Testis (tissue), 3 donors: ENCODE measurements around the gene ANGPTL2. TPM values are rescaled to one million over a fixed set of nuclear protein-coding genes. Genes with fewer than 3 reads are reported as not detected.
A peak's percentile ranks its signal among the peaks of the same experiment; 100 is the strongest.

Source experiments
- DNase-seq: peaks from one replicate; pipeline ENCODE4 v3.0.0-alpha.2; 2019
- H3K27ac ChIP-seq, 2 donors: fragments of 200-600 bp; sonication (generic); one replicate each; pipeline ENCODE4 v1.5.1; 2019
- H3K27me3 ChIP-seq: fragments of 200-600 bp; sonication (generic); one replicate; pipeline ENCODE4 v1.5.1; 2019
- H3K36me3 ChIP-seq: fragments of 200-600 bp; sonication (generic); one replicate; pipeline ENCODE4 v1.5.1; 2017; ENCODE audit warnings: low read depth; ENCODE audit errors: missing control alignments
- H3K4me1 ChIP-seq: fragments of 200-600 bp; sonication (generic); one replicate; pipeline ENCODE4 v1.5.1; 2019
- H3K4me3 ChIP-seq, 2 donors: fragments of 200-600 bp; sonication (generic); one replicate each; pipeline ENCODE4 v1.5.1; 2017 to 2019
- H3K9me3 ChIP-seq: fragments of 200-600 bp; sonication (generic); one replicate; pipeline ENCODE4 v1.5.1; 2017
- CTCF ChIP-seq, 3 experiments: fragments of 450-650 bp in 2 of 3; fragments of 200-600 bp in 1 of 3; sonication (generic) in 1 of 3; IDR thresholded peaks; one replicate each; pipeline ENCODE4 v1.5.1; 2016 to 2019; ENCODE audit warnings: antibody characterized with exemption in 3 of 3, mild to moderate bottlenecking in 2 of 3, moderate library complexity in 1 of 3
- POLR2A ChIP-seq: fragments of 450-650 bp; IDR thresholded peaks from one replicate; pipeline ENCODE4 v1.6.1; 2017; ENCODE audit warnings: antibody characterized with exemption, mild to moderate bottlenecking, moderate library complexity
- WGBS, 2 donors: methylation state at CpG; one replicate each; pipeline ENCODE4 v1.1.5; 2018; 5-methylcytosine and 5-hydroxymethylcytosine counted together
- intact Hi-C: fragments of 100-400 bp; cut with DNase I; formaldehyde crosslinking; loops from one replicate; pipeline ENCODE4 v1.15.1; 2023; ENCODE audit warnings: low total_unique reads
- polyA plus RNA-seq: library from polyadenylated mRNA; stranded (reverse); fragments of 350-450 nt; fragmentation: Illumina TruSeq; extraction: RNeasy Lipid Tissue Mini Kit (QIAGEN cat#74804); gene quantifications from one replicate; pipeline ENCODE4 v1.2.3, GENCODE V29; 2014; ENCODE audit warnings: low read depth, low replicate concordance; ENCODE audit not compliant: insufficient read depth
- total RNA-seq, 2 donors: library from RNA; depleted of rRNA; stranded (reverse); fragments of >200 nt; gene quantifications; one replicate each; pipeline ENCODE4 v1.2.3, GENCODE V29; 2016

The ANGPTL2 gene
- total and polyA plus RNA-seq, 3 donors from 2014 or later, result 2.4 to 30.7 (median 2.4) TPM

GRCh38 chr9:127140842-127141675 is 18.6 kb upstream of the ANGPTL2 start:
- Histone ChIP-seq H3K4me3 (no peak overlapping the region), H3K27ac (no peak overlapping the region), H3K36me3 (no peaks in the 10 kb centered on the region), H3K9me3 (no peaks in the 10 kb centered on the region), H3K27me3 (no peaks in the 10 kb centered on the region), H3K4me1 (no peaks in the 10 kb centered on the region)
- intact Hi-C loops, result no loop called here
- WGBS, 2 donors, result 48 to 73% methylated on average over 9 of the region's 9 CpGs
- TF ChIP-seq POLR2A (no peak), CTCF (IDR thresholded peaks at IDR 0.05) (no peak)
- DNase-seq, result peak; percentile 34

- intact Hi-C loops, result no loop called here
- 89% methylated on average over 6 of the region's 6 CpGs for WGBS, 2 donors
- H3K9me3 ChIP-seq, result no peaks in the 10 kb centered on the region
- H3K4me3 ChIP-seq, result no peak overlapping the region
- TF ChIP-seq CTCF (IDR thresholded peaks at IDR 0.05) (no peak), POLR2A (no peak)
- DNase-seq, result no peak
- no peaks in the 10 kb centered on the region for H3K36me3 ChIP-seq
- no peaks in the 10 kb centered on the region for H3K4me1 ChIP-seq
- no peak overlapping the region for H3K27ac ChIP-seq
- H3K27me3 ChIP-seq, result no peaks in the 10 kb centered on the region
These were observed 17.7 kb upstream of the ANGPTL2 start for GRCh38 chr9:127140181-127140580.

- H3K36me3 ChIP-seq, result no peaks in the 10 kb centered on the region
- no peaks in the 10 kb centered on the region for H3K27me3 ChIP-seq
- no peaks in the 10 kb centered on the region for H3K9me3 ChIP-seq
- H3K4me3 ChIP-seq, result no peak overlapping the region
- DNase-seq, result no peak
- H3K4me1 ChIP-seq, result no peaks in the 10 kb centered on the region
- H3K27ac ChIP-seq, result no peak overlapping the region
- no peak for TF ChIP-seq CTCF (IDR thresholded peaks at IDR 0.05)
- no peak for TF ChIP-seq POLR2A
- intact Hi-C loops, result no loop called here
- WGBS, 2 donors, result 65 to 84% methylated on average over 6 of the region's 6 CpGs
These were observed 17.3 kb upstream of the ANGPTL2 start for GRCh38 chr9:127139775-127140174.

GRCh38 chr9:127139071-127139731 is 16.8 kb upstream of the ANGPTL2 start:
- DNase-seq, result no peak
- H3K27ac ChIP-seq, result no peak overlapping the region
- intact Hi-C loops, result no loop called here
- no peaks in the 10 kb centered on the region for H3K36me3 ChIP-seq
- H3K27me3 ChIP-seq, result no peaks in the 10 kb centered on the region
- TF ChIP-seq POLR2A (no peak), CTCF (IDR thresholded peaks at IDR 0.05) (no peak)
- no peak overlapping the region for H3K4me3 ChIP-seq
- H3K4me1 ChIP-seq, result peaks cover 5% of the 10 kb centered on the region
- WGBS, 2 donors, result 98% methylated on average over 7 to 8 of the region's 8 CpGs
- no peaks in the 10 kb centered on the region for H3K9me3 ChIP-seq
